ENCODE data around the gene CBLC. TPM values are rescaled to one million over a fixed set of nuclear protein-coding genes. Genes with fewer than 3 reads are reported as not detected.

CBLC gene
- total and polyA plus RNA-seq, 2 of the 4 experiments (the other 2 are of a cell fraction): not detected

GRCh38 chr19:44788971-44789370 lies 11.3 kb downstream of the CBLC start:
- DNase-seq: no peak

More at GRCh38 chr19:44788971-44789370, 11.3 kb downstream of the CBLC start:
- H3K56ac ChIP-seq (ENCODE audit: extremely low read depth, insufficient read depth, low read length): no peak overlapping the region
- 0 out of 2 replicates have a peak overlapping the region, but pooled peaks have one; percentile 45 for H2BK20ac ChIP-seq (ENCODE audit: low read depth, low read length)
- no peak overlapping the region for H4K8ac ChIP-seq (ENCODE audit: low read depth in 2 of 2, low read length in 2 of 2)
- H2BK15ac ChIP-seq (ENCODE audit: low read depth, low read length): no peak overlapping the region
- no peak overlapping the region for H3K4me2 ChIP-seq (ENCODE audit: low read depth, low read length)
- 100% methylated on average over 1 of the region's 6 CpGs; no CpG with 5 or more reads in 1 of the 2 experiments for WGBS, 2 experiments (ENCODE audit: extremely low coverage in 2 of 2, insufficient read length in 1 of 2)
- H4K91ac ChIP-seq (ENCODE audit: insufficient read depth, low read depth, low read length): no peak overlapping the region
- intact Hi-C loops (cut with micrococcal nuclease): no loop called here
- no peak overlapping the region for H3K18ac ChIP-seq (ENCODE audit: low read depth, low read length)
- H3K14ac ChIP-seq (replicated peaks; ENCODE audit: low read depth, low read length): no peak overlapping the region
- no peaks in the 10 kb centered on the region for H4K20me1 ChIP-seq (ENCODE audit: insufficient read depth, low read length)
- H2AK5ac ChIP-seq (ENCODE audit: low read depth, low read length): no peak overlapping the region; the same call in 1 of the 2 replicates
- no peak overlapping the region for H3K4me3 ChIP-seq (ENCODE audit: insufficient read depth, low read depth, low read length)
- no peaks in the 10 kb centered on the region for H3K9me3 ChIP-seq (ENCODE audit: control insufficient read depth, insufficient read depth, low read length)
- no peak overlapping the region for H2BK5ac ChIP-seq (ENCODE audit: low read depth, low read length, poor library complexity, severe bottlenecking)
- ChIA-PET CTCF (no interaction called here), POLR2A (ENCODE audit: unreplicated experiment) (no interaction called here)
- no peak overlapping the region for H2BK120ac ChIP-seq (ENCODE audit: low read depth, low read length)
- H3K79me1 ChIP-seq (ENCODE audit: low read depth in 1 of 2, low read length in 2 of 2): no peaks in the 10 kb centered on the region
- H3K27ac ChIP-seq (ENCODE audit: insufficient read depth, low read length): no peak overlapping the region
- no peak overlapping the region for H2AFZ ChIP-seq (replicated peaks; ENCODE audit: low read length, poor library complexity)
- no peak overlapping the region for H3K9ac ChIP-seq (ENCODE audit: low read depth, low read length)
- H3K4me1 ChIP-seq (ENCODE audit: control insufficient read depth, insufficient read depth, low read length): no peaks in the 10 kb centered on the region
- H3K23ac ChIP-seq (ENCODE audit: low read depth, low read length): no peak overlapping the region
- H4K5ac ChIP-seq (ENCODE audit: low read depth, low read length): no peak overlapping the region
- no peak overlapping the region for H3K4ac ChIP-seq (ENCODE audit: low read depth, low read length)
- no peak for ATAC-seq (ENCODE audit: low read depth)
- H2AK9ac ChIP-seq (replicated peaks; ENCODE audit: low read depth, low read length, poor library complexity): no peak overlapping the region
- no peaks in the 10 kb centered on the region for H3K27me3 ChIP-seq (ENCODE audit: control insufficient read depth, insufficient read depth, low read length)
- in situ Hi-C loops (cut with MboI; ENCODE audit: low sequenced_read_pairs): loop anchor here (25.0 kb wide), 1 partner anchor 227 kb away; no protein-coding TSS in a partner anchor
- TF ChIP-seq SMC3 (IDR thresholded peaks at IDR 0.05; ENCODE audit: low read depth, low read length) (no peak), NFE2L2 (IDR thresholded peaks at IDR 0.05; ENCODE audit: low read depth, low read length) (no peak), RFX5 (IDR thresholded peaks at IDR 0.05; ENCODE audit: low read depth, low read length) (no peak), RCOR1 (IDR thresholded peaks at IDR 0.05; ENCODE audit: insufficient replicate concordance, low read length) (no peak), CHD1 (IDR thresholded peaks at IDR 0.05; ENCODE audit: low read depth, low read length) (no peak), POLR2A (IDR thresholded peaks at IDR 0.05; ENCODE audit: low read depth, low read length) (no peak), RAD21 (IDR thresholded peaks at IDR 0.05; ENCODE audit: low read length) (no peak), CEBPB (IDR thresholded peaks at IDR 0.05; ENCODE audit: low read depth, low read length) (no peak), MXI1 (IDR thresholded peaks at IDR 0.05; ENCODE audit: borderline replicate concordance, low read depth, low read length) (no peak), MAFK (IDR thresholded peaks at IDR 0.05; ENCODE audit: low read depth, low read length) (no peak), BHLHE40 (IDR thresholded peaks at IDR 0.05; ENCODE audit: low read depth, low read length) (no peak), FOS (IDR thresholded peaks at IDR 0.05; ENCODE audit: low read depth, low read length) (no peak), MAZ (IDR thresholded peaks at IDR 0.05; ENCODE audit: borderline replicate concordance, low read depth, low read length) (no peak)
- TF ChIP-seq, protein P1, sequence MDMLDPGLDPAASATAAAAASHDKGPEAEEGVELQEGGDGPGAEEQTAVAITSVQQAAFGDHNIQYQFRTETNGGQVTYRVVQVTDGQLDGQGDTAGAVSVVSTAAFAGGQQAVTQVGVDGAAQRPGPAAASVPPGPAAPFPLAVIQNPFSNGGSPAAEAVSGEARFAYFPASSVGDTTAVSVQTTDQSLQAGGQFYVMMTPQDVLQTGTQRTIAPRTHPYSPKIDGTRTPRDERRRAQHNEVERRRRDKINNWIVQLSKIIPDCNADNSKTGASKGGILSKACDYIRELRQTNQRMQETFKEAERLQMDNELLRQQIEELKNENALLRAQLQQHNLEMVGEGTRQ (IDR thresholded peaks at IDR 0.05; ENCODE audit: low read depth, low read length): no peak
- TF ChIP-seq, protein P2, sequence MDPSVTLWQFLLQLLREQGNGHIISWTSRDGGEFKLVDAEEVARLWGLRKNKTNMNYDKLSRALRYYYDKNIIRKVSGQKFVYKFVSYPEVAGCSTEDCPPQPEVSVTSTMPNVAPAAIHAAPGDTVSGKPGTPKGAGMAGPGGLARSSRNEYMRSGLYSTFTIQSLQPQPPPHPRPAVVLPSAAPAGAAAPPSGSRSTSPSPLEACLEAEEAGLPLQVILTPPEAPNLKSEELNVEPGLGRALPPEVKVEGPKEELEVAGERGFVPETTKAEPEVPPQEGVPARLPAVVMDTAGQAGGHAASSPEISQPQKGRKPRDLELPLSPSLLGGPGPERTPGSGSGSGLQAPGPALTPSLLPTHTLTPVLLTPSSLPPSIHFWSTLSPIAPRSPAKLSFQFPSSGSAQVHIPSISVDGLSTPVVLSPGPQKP (IDR thresholded peaks at IDR 0.05; ENCODE audit: borderline replicate concordance, low read depth, low read length): no peak
- TF ChIP-seq, protein P3, sequence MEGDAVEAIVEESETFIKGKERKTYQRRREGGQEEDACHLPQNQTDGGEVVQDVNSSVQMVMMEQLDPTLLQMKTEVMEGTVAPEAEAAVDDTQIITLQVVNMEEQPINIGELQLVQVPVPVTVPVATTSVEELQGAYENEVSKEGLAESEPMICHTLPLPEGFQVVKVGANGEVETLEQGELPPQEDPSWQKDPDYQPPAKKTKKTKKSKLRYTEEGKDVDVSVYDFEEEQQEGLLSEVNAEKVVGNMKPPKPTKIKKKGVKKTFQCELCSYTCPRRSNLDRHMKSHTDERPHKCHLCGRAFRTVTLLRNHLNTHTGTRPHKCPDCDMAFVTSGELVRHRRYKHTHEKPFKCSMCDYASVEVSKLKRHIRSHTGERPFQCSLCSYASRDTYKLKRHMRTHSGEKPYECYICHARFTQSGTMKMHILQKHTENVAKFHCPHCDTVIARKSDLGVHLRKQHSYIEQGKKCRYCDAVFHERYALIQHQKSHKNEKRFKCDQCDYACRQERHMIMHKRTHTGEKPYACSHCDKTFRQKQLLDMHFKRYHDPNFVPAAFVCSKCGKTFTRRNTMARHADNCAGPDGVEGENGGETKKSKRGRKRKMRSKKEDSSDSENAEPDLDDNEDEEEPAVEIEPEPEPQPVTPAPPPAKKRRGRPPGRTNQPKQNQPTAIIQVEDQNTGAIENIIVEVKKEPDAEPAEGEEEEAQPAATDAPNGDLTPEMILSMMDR (conservative IDR thresholded peaks at IDR 0.05; ENCODE audit: low read depth, low read length): no peak
- no peaks in the 10 kb centered on the region for H3K36me3 ChIP-seq (ENCODE audit: control insufficient read depth, insufficient read depth, low read length)
- dilution Hi-C loops (cut with HindIII; ENCODE audit: low sequenced_read_pairs, unreplicated experiment): no loop called here
- BruUV-seq (replicated peaks): no TSS peak
- H3K9me1 ChIP-seq (ENCODE audit: insufficient read depth, low read length): no peaks in the 10 kb centered on the region

Measured in IMR-90 (cell line).